HEK293T (cell line): ENCODE data around the gene RBM17.
"Not testable (repeated sequence)": the region's sequence is repeated elsewhere in the genome, so short reads cannot be mapped to it uniquely, and the experiment has no call there.

Experiments used
- BHLHE40 ChIP-seq: fragments of 450-650 bp; IDR thresholded peaks from 2 replicates; pipeline ENCODE4 v1.6.1; 2016; ENCODE audit warnings: mild to moderate bottlenecking, moderate library complexity, borderline replicate concordance
- FOXM1 ChIP-seq: fragments of 450-650 bp; IDR thresholded peaks from 2 replicates; pipeline ENCODE4 v1.6.1; 2017; ENCODE audit warnings: mild to moderate bottlenecking, borderline replicate concordance
- SP1 ChIP-seq: fragments of 450-650 bp; IDR thresholded peaks from 2 replicates; pipeline ENCODE4 v1.6.1; 2017

DNA sequence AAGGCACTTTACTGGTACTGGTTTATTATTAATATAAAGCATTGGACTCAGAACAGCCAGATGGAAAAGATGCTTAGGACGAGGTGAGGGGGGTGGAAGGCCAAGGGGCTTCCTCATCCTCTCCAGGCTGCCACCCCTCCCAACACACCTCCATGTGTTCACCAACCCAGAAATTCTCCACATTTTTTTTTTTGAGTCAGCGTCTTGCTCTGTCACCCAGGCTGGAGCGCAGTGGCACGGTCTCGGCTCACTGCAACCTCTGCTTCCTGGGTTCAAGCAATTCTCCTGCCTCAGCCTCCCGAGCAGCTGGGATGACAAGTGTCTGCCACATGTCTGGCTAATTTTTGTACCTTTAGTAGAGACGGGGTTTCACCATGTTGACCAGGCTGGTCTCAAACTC is 53.4 kb downstream of the RBM17 start:
- not testable (repeated sequence) for TF ChIP-seq FOXM1, BHLHE40, SP1
